ENCODE data around the gene PNLDC1.

- TF ChIP-seq, protein P1, sequence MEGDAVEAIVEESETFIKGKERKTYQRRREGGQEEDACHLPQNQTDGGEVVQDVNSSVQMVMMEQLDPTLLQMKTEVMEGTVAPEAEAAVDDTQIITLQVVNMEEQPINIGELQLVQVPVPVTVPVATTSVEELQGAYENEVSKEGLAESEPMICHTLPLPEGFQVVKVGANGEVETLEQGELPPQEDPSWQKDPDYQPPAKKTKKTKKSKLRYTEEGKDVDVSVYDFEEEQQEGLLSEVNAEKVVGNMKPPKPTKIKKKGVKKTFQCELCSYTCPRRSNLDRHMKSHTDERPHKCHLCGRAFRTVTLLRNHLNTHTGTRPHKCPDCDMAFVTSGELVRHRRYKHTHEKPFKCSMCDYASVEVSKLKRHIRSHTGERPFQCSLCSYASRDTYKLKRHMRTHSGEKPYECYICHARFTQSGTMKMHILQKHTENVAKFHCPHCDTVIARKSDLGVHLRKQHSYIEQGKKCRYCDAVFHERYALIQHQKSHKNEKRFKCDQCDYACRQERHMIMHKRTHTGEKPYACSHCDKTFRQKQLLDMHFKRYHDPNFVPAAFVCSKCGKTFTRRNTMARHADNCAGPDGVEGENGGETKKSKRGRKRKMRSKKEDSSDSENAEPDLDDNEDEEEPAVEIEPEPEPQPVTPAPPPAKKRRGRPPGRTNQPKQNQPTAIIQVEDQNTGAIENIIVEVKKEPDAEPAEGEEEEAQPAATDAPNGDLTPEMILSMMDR (conservative IDR thresholded peaks at IDR 0.05), result no peak
- TF ChIP-seq EZH2 (IDR thresholded peaks at IDR 0.05; ENCODE audit: low read depth), result no peak
Observed at GRCh38 chr6:159759645-159760044, 40.4 kb upstream of the PNLDC1 start.

Data from PC-9 (cell line).